Keratinocyte (primary cell): ENCODE measurements around the gene HEXIM1. TPM values are rescaled to one million over a fixed set of nuclear protein-coding genes. Genes with fewer than 3 reads are reported as not detected.

Source experiments
- DNase-seq: peaks from one replicate; pipeline ENCODE4 v3.0.0-alpha.2; 2011; ENCODE audit warnings: low read depth, missing footprints, low spot score
- FAIRE-seq: peaks from 2 replicates; lab custom pipeline; 2011; peaks lifted over from hg19 to GRCh38; lab: Jason Lieb, UNC
- H2AFZ ChIP-seq: 2 replicates; pipeline ENCODE4 v1.6.0; 2012; ENCODE audit warnings: low read length, control low read depth, inconsistent platforms; ENCODE audit not compliant: control insufficient read depth
- H3K27ac ChIP-seq: 2 replicates; pipeline ENCODE4 v1.5.1; 2011; ENCODE audit warnings: low read length; ENCODE audit not compliant: control insufficient read depth, insufficient read depth
- H3K27me3 ChIP-seq: 3 replicates; pipeline ENCODE4 v1.6.0; 2011; ENCODE audit warnings: low read length; ENCODE audit not compliant: control insufficient read depth, insufficient read depth; ENCODE audit errors: extremely low read depth
- H3K36me3 ChIP-seq, 2 experiments: 2 replicates in 1 of 2; 3 replicates in 1 of 2; pipeline ENCODE4 v1.5.1; 2011; ENCODE audit warnings: low read length in 2 of 2, mild to moderate bottlenecking in 1 of 2; ENCODE audit not compliant: control insufficient read depth in 2 of 2, insufficient read depth in 2 of 2; ENCODE audit errors: extremely low read depth in 1 of 2
- H3K4me1 ChIP-seq: 3 replicates; pipeline ENCODE4 v1.5.1; 2011; ENCODE audit warnings: low read length; ENCODE audit not compliant: control insufficient read depth, insufficient read depth; ENCODE audit errors: extremely low read depth
- H3K4me2 ChIP-seq: 3 replicates; pipeline ENCODE4 v1.6.0; 2011; ENCODE audit warnings: low read depth, low read length; ENCODE audit not compliant: control insufficient read depth, insufficient read depth; ENCODE audit errors: extremely low read depth
- H3K4me3 ChIP-seq, 3 experiments: fragments of 200-600 bp in 1 of 3; sonication (generic) in 1 of 3; 2 replicates in 2 of 3; 3 replicates in 1 of 3; pipeline ENCODE4 v1.5.1; 2011 to 2016; ENCODE audit warnings: low read length in 3 of 3, mild to moderate bottlenecking in 3 of 3, control low read depth in 2 of 3, inconsistent platforms in 1 of 3, low read depth in 1 of 3, mixed read lengths in 1 of 3, mixed run types in 1 of 3, moderate library complexity in 1 of 3; ENCODE audit not compliant: control insufficient read depth in 2 of 3, insufficient read depth in 2 of 3; ENCODE audit errors: extremely low read depth in 1 of 3
- H3K79me2 ChIP-seq: 2 replicates; pipeline ENCODE4 v1.6.0; 2012; ENCODE audit warnings: low read length; ENCODE audit not compliant: control insufficient read depth, insufficient read depth
- H3K9ac ChIP-seq: 3 replicates; pipeline ENCODE4 v1.6.0; 2011; ENCODE audit warnings: low read length; ENCODE audit not compliant: control insufficient read depth, insufficient read depth; ENCODE audit errors: extremely low read depth
- H3K9me1 ChIP-seq: 3 replicates; pipeline ENCODE4 v1.6.0; 2011; ENCODE audit warnings: low read length; ENCODE audit not compliant: control insufficient read depth, insufficient read depth; ENCODE audit errors: extremely low read depth
- H3K9me3 ChIP-seq: 2 replicates; pipeline ENCODE4 v1.5.1; 2012; ENCODE audit warnings: low read depth, low read length; ENCODE audit not compliant: control insufficient read depth
- H4K20me1 ChIP-seq: 3 replicates; pipeline ENCODE4 v1.6.0; 2011; ENCODE audit warnings: low read length; ENCODE audit not compliant: control insufficient read depth, insufficient read depth; ENCODE audit errors: extremely low read depth
- CTCF ChIP-seq, 3 experiments: IDR thresholded peaks in 1 of 3; conservative IDR thresholded peaks in 1 of 3; optimal IDR thresholded peaks in 1 of 3; 2 replicates in 2 of 3; 3 replicates in 1 of 3; pipeline versions ENCODE3 to v1.5.1; 2011; ENCODE audit warnings: low read length in 3 of 3, mild to moderate bottlenecking in 3 of 3, moderate library complexity in 2 of 3, control low read depth in 1 of 3, inconsistent platforms in 1 of 3; ENCODE audit not compliant: insufficient read depth in 2 of 3; ENCODE audit errors: extremely low read depth in 1 of 3
- EZH2 ChIP-seq: IDR thresholded peaks from one replicate; pipeline ENCODE4 v1.6.1; 2012; ENCODE audit warnings: inconsistent platforms, mild to moderate bottlenecking, low read length, moderate library complexity
- dilution Hi-C: fragments of 300-500 bp; cut with MboI; formaldehyde crosslinking; loops from one replicate; pipeline ENCODE4 v1.7.0; 2020; ENCODE audit warnings: low sequenced_read_pairs; ENCODE audit not compliant: extremely low pct_ligation_motif_present
- polyA plus RNA-seq, 5 experiments: library from polyadenylated mRNA; depleted of rRNA in 3 of 5; stranded (reverse) in 3 of 5; stranded (forward) in 1 of 5; unstranded in 1 of 5; fragments of >200 nt; gene quantifications; 1 replicate in 1 of 5; 2 replicates in 3 of 5; 3 replicates in 1 of 5; pipeline versions ENCODE4 v1.2.1 to v1.2.3, GENCODE V29; 2011 to 2012; ENCODE audit warnings: missing spikeins in 2 of 5, low read depth in 1 of 5, low replicate concordance in 1 of 5

HEXIM1 gene
- polyA plus RNA-seq, 1 donor (not counting 4 experiments of a cell fraction or from before 2014, with no cell fraction given), result 19.9 TPM

GRCh38 chr17:45117334-45117733, 30.9 kb upstream of the HEXIM1 start:
- FAIRE-seq (no peak), DNase-seq (no peak)
- H3K27ac ChIP-seq, result no peak overlapping the region
- H3K36me3 ChIP-seq, result peaks cover 15 to 32% of the 10 kb centered on the region in 2 experiments
- no peak overlapping the region for H3K4me3 ChIP-seq
- dilution Hi-C loops, result no loop called here
- H3K9ac ChIP-seq, result no peak overlapping the region
- peaks cover under 1% of the 10 kb centered on the region for H3K4me1 ChIP-seq
- TF ChIP-seq CTCF (optimal IDR thresholded peaks at IDR 0.05 in 1 of 3, IDR thresholded peaks at IDR 0.05 in 1 of 3, conservative IDR thresholded peaks at IDR 0.05 in 1 of 3; ENCODE audit: extremely low read depth in 1 of 3, insufficient read depth in 2 of 3, low read length in 3 of 3) (no peak), EZH2 (no peak)
- H3K27me3 ChIP-seq, result no peaks in the 10 kb centered on the region
- no peak overlapping the region for H3K4me2 ChIP-seq
- H3K79me2 ChIP-seq, result peaks cover 9% of the 10 kb centered on the region
- no peaks in the 10 kb centered on the region for H4K20me1 ChIP-seq
- H3K9me3 ChIP-seq, result no peaks in the 10 kb centered on the region
- H2AFZ ChIP-seq, result no peak overlapping the region
- no peaks in the 10 kb centered on the region for H3K9me1 ChIP-seq

- H3K9me1 ChIP-seq, result no peaks in the 10 kb centered on the region
- dilution Hi-C loops, result no loop called here
- no peaks in the 10 kb centered on the region for H4K20me1 ChIP-seq
- peaks cover 10 to 27% of the 10 kb centered on the region in 2 experiments for H3K36me3 ChIP-seq
- H3K4me2 ChIP-seq, result no peak overlapping the region
- H3K4me3 ChIP-seq, result no peak overlapping the region
- no peaks in the 10 kb centered on the region for H3K27me3 ChIP-seq
- H3K9ac ChIP-seq, result no peak overlapping the region
- no peak for FAIRE-seq
- H3K79me2 ChIP-seq, result peaks cover 15% of the 10 kb centered on the region
- no peak overlapping the region for H3K27ac ChIP-seq
- DNase-seq, result no peak
- H2AFZ ChIP-seq, result no peak overlapping the region
- peaks cover 7% of the 10 kb centered on the region for H3K4me1 ChIP-seq
- TF ChIP-seq CTCF (optimal IDR thresholded peaks at IDR 0.05 in 1 of 3, IDR thresholded peaks at IDR 0.05 in 1 of 3, conservative IDR thresholded peaks at IDR 0.05 in 1 of 3; ENCODE audit: extremely low read depth in 1 of 3, insufficient read depth in 2 of 3, low read length in 3 of 3), result no peak
- no peak for TF ChIP-seq EZH2
- H3K9me3 ChIP-seq, result no peaks in the 10 kb centered on the region
These were observed 30.2 kb upstream of the HEXIM1 start for GRCh38 chr17:45117848-45118646.
